Left lung (tissue), 10 donors: Measurements from ENCODE around the gene PPP1R10. TPM values are rescaled to one million over a fixed set of nuclear protein-coding genes. Genes with fewer than 3 reads are reported as not detected.

Experiments used
- ATAC-seq: fragments of 200-7000 bp; cut with Tn5 transposase; one replicate; pipeline ENCODE4 v1.9.1; 2020; ENCODE audit warnings: moderate library complexity
- DNase-seq, 4 donors: peaks; one replicate each; pipeline ENCODE4 v3.0.0-alpha.2; 2013 to 2020
- H3K27ac ChIP-seq, 2 donors: fragments of 200-600 bp; sonication (generic) in 1 of 2; one replicate each; pipeline versions ENCODE4 v1.5.0 to v1.8.0; 2020 to 2021
- H3K27me3 ChIP-seq, 2 donors: fragments of 200-600 bp; sonication (generic) in 1 of 2; one replicate each; pipeline versions ENCODE4 v1.5.0 to v1.8.0; 2020 to 2021
- H3K36me3 ChIP-seq, 2 donors: fragments of 200-600 bp; sonication (generic) in 1 of 2; one replicate each; pipeline versions ENCODE4 v1.5.0 to v1.8.0; 2020 to 2021
- H3K4me1 ChIP-seq, 2 donors: fragments of 200-600 bp; one replicate each; pipeline ENCODE4 v1.8.0; 2021
- H3K4me3 ChIP-seq, 2 donors: fragments of 200-600 bp; sonication (generic) in 1 of 2; one replicate each; pipeline versions ENCODE4 v1.5.0 to v1.8.0; 2020 to 2021; ENCODE audit warnings: mild to moderate bottlenecking in 1 of 2
- H3K9me3 ChIP-seq, 2 donors: fragments of 200-600 bp; sonication (generic) in 1 of 2; one replicate each; pipeline versions ENCODE4 v1.5.0 to v1.8.0; 2020 to 2021
- CTCF ChIP-seq, 2 donors: fragments of 200-600 bp; sonication (generic) in 1 of 2; IDR thresholded peaks; one replicate each; pipeline versions ENCODE4 v1.5.0 to v1.8.0; 2021; ENCODE audit warnings: antibody characterized with exemption in 2 of 2
- intact Hi-C, 2 donors: fragments of 100-400 bp; cut with DNase I; formaldehyde crosslinking; loops; one replicate each; pipeline versions ENCODE4 v1.11.2 to v1.14.2; 2022
- polyA plus RNA-seq, 6 donors: library from polyadenylated mRNA; unstranded; fragments of 120-200 nt; gene quantifications; one replicate each; pipeline ENCODE4 v1.2.1, GENCODE V29; 2013; ENCODE audit not compliant: insufficient read length in 6 of 6
- total RNA-seq, 2 donors: library from RNA; stranded (reverse); fragmentation: NEBNext Ultra II Directional; extraction: Animal tissue kit (Norgen Biotek cat#: 25700); gene quantifications; one replicate each; pipeline ENCODE4 v1.2.1, GENCODE V29; 2021
- donor health status: DM: no; HTN: yes; CAD: no.
- donor health status: DM: no; HTN: no; CAD: no.

Gene PPP1R10
- total and polyA plus RNA-seq, 8 donors: 44.9 to 71.1 (median 49.6) TPM

- no peak for TF ChIP-seq CTCF (IDR thresholded peaks at IDR 0.05)
- no peak for DNase-seq
- ATAC-seq: no peak
- Histone ChIP-seq H3K36me3 (peaks cover 0 to 35% of the 10 kb centered on the region in 2 donors), H3K9me3 (no peaks in the 10 kb centered on the region), H3K4me3 (peak overlapping the region in 1 of 2 donors; percentile 81), H3K27me3 (no peaks in the 10 kb centered on the region), H3K27ac (peak overlapping the region; percentile 96 to 99), H3K4me1 (peaks cover 27 to 39% of the 10 kb centered on the region in 2 donors)
- intact Hi-C loops: no loop called here
These were observed 3.6 kb downstream of the PPP1R10 start for GRCh38 chr6:30613251-30614043.

GRCh38 chr6:30612687-30613248 lies 4.3 kb downstream of the PPP1R10 start:
- intact Hi-C loops: no loop called here
- peaks cover 24 to 37% of the 10 kb centered on the region in 2 donors for H3K4me1 ChIP-seq

GRCh38 chr6:30612213-30612612 lies 4.8 kb downstream of the PPP1R10 start:
- intact Hi-C loops: no loop called here
- Histone ChIP-seq H3K9me3 (no peaks in the 10 kb centered on the region), H3K4me3 (no peak overlapping the region), H3K27ac (peak overlapping the region; percentile 23 to 96), H3K27me3 (no peaks in the 10 kb centered on the region), H3K4me1 (peaks cover 24 to 41% of the 10 kb centered on the region in 2 donors), H3K36me3 (peaks cover 0 to 48% of the 10 kb centered on the region in 2 donors)
- DNase-seq (no peak), ATAC-seq (no peak)
- TF ChIP-seq CTCF (IDR thresholded peaks at IDR 0.05): no peak

More at GRCh38 chr6:30612687-30613248, 4.3 kb downstream of the PPP1R10 start:
- Histone ChIP-seq H3K27me3 (no peaks in the 10 kb centered on the region), H3K27ac (peak overlapping the region; percentile 23 to 96), H3K9me3 (no peaks in the 10 kb centered on the region), H3K36me3 (peaks cover 0 to 42% of the 10 kb centered on the region in 2 donors), H3K4me3 (no peak overlapping the region)
- DNase-seq (peak in 1 of 4 donors; percentile 43), ATAC-seq (no peak)
- TF ChIP-seq CTCF (IDR thresholded peaks at IDR 0.05): no peak

- Histone ChIP-seq H3K27ac (no peak overlapping the region), H3K36me3 (peaks cover 0 to 51% of the 10 kb centered on the region in 2 donors), H3K27me3 (no peaks in the 10 kb centered on the region), H3K4me1 (peaks cover 24 to 41% of the 10 kb centered on the region in 2 donors), H3K4me3 (no peak overlapping the region), H3K9me3 (no peaks in the 10 kb centered on the region)
- intact Hi-C loops: no loop called here
- TF ChIP-seq CTCF (IDR thresholded peaks at IDR 0.05): no peak
- no peak for DNase-seq
- no peak for ATAC-seq
These were observed 5.2 kb downstream of the PPP1R10 start for GRCh38 chr6:30611856-30612194.

GRCh38 chr6:30611150-30611855 lies 5.7 kb downstream of the PPP1R10 start:
- H3K36me3 ChIP-seq: peaks cover 0 to 51% of the 10 kb centered on the region in 2 donors
- H3K9me3 ChIP-seq: no peaks in the 10 kb centered on the region
- intact Hi-C loops: no loop called here
- no peak for TF ChIP-seq CTCF (IDR thresholded peaks at IDR 0.05)
- no peak for DNase-seq
- H3K4me3 ChIP-seq: no peak overlapping the region
- H3K4me1 ChIP-seq: peaks cover 24 to 41% of the 10 kb centered on the region in 2 donors
- no peak for ATAC-seq
- no peak overlapping the region for H3K27ac ChIP-seq
- H3K27me3 ChIP-seq: no peaks in the 10 kb centered on the region
